Trophoblast cell (in vitro differentiated cells and primary cell): Measurements from ENCODE around the gene RPL18A.

Source experiments
- DNase-seq, 2 donors: peaks; one replicate each; pipeline ENCODE4 v3.0.0-alpha.2; 2016
- H2AFZ ChIP-seq: 2 replicates; pipeline ENCODE4 v1.6.1; 2013; ENCODE audit warnings: low read length, moderate library complexity, mild to moderate bottlenecking; ENCODE audit not compliant: insufficient read depth, poor library complexity
- H2AK5ac ChIP-seq: 2 replicates; pipeline ENCODE4 v1.6.1; 2013; ENCODE audit warnings: mild to moderate bottlenecking, low read length
- H2BK120ac ChIP-seq: 2 replicates; pipeline ENCODE4 v1.6.1; 2013; ENCODE audit warnings: low read length, mild to moderate bottlenecking, moderate library complexity; ENCODE audit not compliant: insufficient read depth, poor library complexity
- H2BK12ac ChIP-seq: 2 replicates; pipeline ENCODE4 v1.6.1; 2013; ENCODE audit warnings: mild to moderate bottlenecking, low read length, moderate library complexity
- H2BK5ac ChIP-seq: 2 replicates; pipeline ENCODE4 v1.6.1; 2013; ENCODE audit warnings: low read length, low read depth, moderate library complexity, mild to moderate bottlenecking; ENCODE audit not compliant: poor library complexity
- H3K14ac ChIP-seq: 2 replicates; pipeline ENCODE4 v1.6.1; 2013; ENCODE audit warnings: mild to moderate bottlenecking, low read length
- H3K18ac ChIP-seq: 2 replicates; pipeline ENCODE4 v1.6.1; 2013; ENCODE audit warnings: mild to moderate bottlenecking, low read length
- H3K23ac ChIP-seq: 2 replicates; pipeline ENCODE4 v1.6.1; 2013; ENCODE audit warnings: low read length
- H3K27ac ChIP-seq: 2 replicates; pipeline ENCODE4 v1.5.1; 2013; ENCODE audit warnings: low read depth, mild to moderate bottlenecking, inconsistent platforms, low read length, moderate library complexity
- H3K27me3 ChIP-seq: 2 replicates; pipeline ENCODE4 v1.6.1; 2013; ENCODE audit warnings: inconsistent platforms, mild to moderate bottlenecking, low read length, moderate library complexity; ENCODE audit not compliant: insufficient read depth
- H3K36me3 ChIP-seq, 2 experiments: 1 replicate in 1 of 2; 2 replicates in 1 of 2; pipeline ENCODE4 v1.6.1; 2013; ENCODE audit warnings: low read length in 2 of 2, mild to moderate bottlenecking in 2 of 2, moderate library complexity in 1 of 2; ENCODE audit not compliant: insufficient read depth in 2 of 2, control insufficient read depth in 1 of 2
- H3K4ac ChIP-seq: 2 replicates; pipeline ENCODE4 v1.6.1; 2013; ENCODE audit warnings: low read depth, mild to moderate bottlenecking, low read length, moderate library complexity
- H3K4me1 ChIP-seq, 2 experiments: 1 replicate in 1 of 2; 2 replicates in 1 of 2; pipeline ENCODE4 v1.6.1; 2013; ENCODE audit warnings: low read length in 2 of 2, mild to moderate bottlenecking in 2 of 2, moderate library complexity in 1 of 2; ENCODE audit not compliant: insufficient read depth in 2 of 2, control insufficient read depth in 1 of 2
- H3K4me2 ChIP-seq: 2 replicates; pipeline ENCODE4 v1.6.1; 2013; ENCODE audit warnings: inconsistent platforms, mild to moderate bottlenecking, low read length, moderate library complexity
- H3K4me3 ChIP-seq: 2 replicates; pipeline ENCODE4 v1.5.1; 2013; ENCODE audit warnings: mild to moderate bottlenecking, low read depth, low read length, inconsistent platforms
- H3K79me1 ChIP-seq: one replicate; pipeline ENCODE4 v1.6.1; 2013; ENCODE audit warnings: low read length
- H3K79me2 ChIP-seq: 2 replicates; pipeline ENCODE4 v1.6.1; 2013; ENCODE audit warnings: low read length, mild to moderate bottlenecking; ENCODE audit not compliant: control insufficient read depth, insufficient read depth, poor library complexity
- H3K9ac ChIP-seq: 2 replicates; pipeline ENCODE4 v1.6.1; 2013; ENCODE audit warnings: mild to moderate bottlenecking, low read length
- H3K9me3 ChIP-seq: 2 replicates; pipeline ENCODE4 v1.6.1; 2013; ENCODE audit warnings: low read depth, mild to moderate bottlenecking, control low read depth, inconsistent platforms, low read length; ENCODE audit not compliant: insufficient read depth
- H4K12ac ChIP-seq: 2 replicates; pipeline ENCODE4 v1.6.1; 2013; ENCODE audit warnings: low read depth, mild to moderate bottlenecking, low read length, moderate library complexity
- H4K8ac ChIP-seq: 2 replicates; pipeline ENCODE4 v1.6.1; 2013; ENCODE audit warnings: low read depth, mild to moderate bottlenecking, low read length, moderate library complexity
- H4K91ac ChIP-seq: one replicate; pipeline ENCODE4 v1.6.1; 2013; ENCODE audit warnings: low read depth, mild to moderate bottlenecking, low read length, moderate library complexity
- WGBS: extraction: QIAGEN DNeasy Blood & Tissue Kit; methylation state at CpG from one replicate; pipeline ENCODE4 v1.1.7; 2013; ENCODE audit warnings: missing lambda C conversion rate; ENCODE audit not compliant: insufficient read length, insufficient coverage; ENCODE audit errors: extremely low coverage; 5-methylcytosine and 5-hydroxymethylcytosine counted together

The RPL18A gene

GRCh38 chr19:17817668-17818363, 41.9 kb upstream of the RPL18A start:
- no peak overlapping the region for H4K91ac ChIP-seq
- H3K18ac ChIP-seq, result no peak overlapping the region
- H3K27me3 ChIP-seq, result no peaks in the 10 kb centered on the region
- H2AFZ ChIP-seq, result no peak overlapping the region
- no peak overlapping the region for H2AK5ac ChIP-seq
- no peaks in the 10 kb centered on the region for H3K4me1 ChIP-seq
- H2BK5ac ChIP-seq, result no peak overlapping the region
- no peak for DNase-seq
- H3K36me3 ChIP-seq, result no peaks in the 10 kb centered on the region
- no peak overlapping the region for H3K23ac ChIP-seq
- H2BK12ac ChIP-seq, result no peak overlapping the region
- no peak overlapping the region for H3K14ac ChIP-seq
- H4K8ac ChIP-seq, result no peak overlapping the region
- no CpG with 5 or more reads among the region's 13 CpGs for WGBS
- H3K4me2 ChIP-seq, result no peak overlapping the region
- no peak overlapping the region for H3K4me3 ChIP-seq
- H3K9me3 ChIP-seq, result peaks cover 3% of the 10 kb centered on the region
- no peak overlapping the region for H2BK120ac ChIP-seq
- no peak overlapping the region for H3K9ac ChIP-seq
- H3K79me1 ChIP-seq, result no peaks in the 10 kb centered on the region
- no peak overlapping the region for H3K27ac ChIP-seq
- H3K79me2 ChIP-seq, result no peaks in the 10 kb centered on the region
- H3K4ac ChIP-seq, result no peak overlapping the region
- no peak overlapping the region for H4K12ac ChIP-seq

GRCh38 chr19:17821190-17821589, 38.5 kb upstream of the RPL18A start, which contains the start of gene INSL3:
Gene INSL3, minus strand, starts transcription at chr19:17821519. Its CDS starts 13 bp downstream, at chr19:17821506.
- Histone ChIP-seq H4K8ac (no peak within 1 kb of the TSS), H4K12ac (no peak within 1 kb of the TSS), H3K4me1 (no peaks in the 10 kb centered on the region), H2AFZ (no peak within 1 kb of the TSS), H3K4me3 (no peak within 1 kb of the TSS), H3K23ac (no peak within 1 kb of the TSS), H3K79me1 (no peaks in the 10 kb centered on the region), H3K9ac (no peak within 1 kb of the TSS), H3K79me2 (no peaks in the 10 kb centered on the region), H3K27me3 (no peaks in the 10 kb centered on the region), H4K91ac (no peak within 1 kb of the TSS), H3K9me3 (peaks cover 3% of the 10 kb centered on the region), H3K4me2 (no peak within 1 kb of the TSS), H3K4ac (no peak within 1 kb of the TSS), H2BK12ac (no peak within 1 kb of the TSS), H2AK5ac (no peak within 1 kb of the TSS), H3K18ac (no peak within 1 kb of the TSS), H3K14ac (no peak within 1 kb of the TSS), H3K27ac (no peak within 1 kb of the TSS), H2BK120ac (no peak within 1 kb of the TSS), H3K36me3 (no peaks in the 10 kb centered on the region), H2BK5ac (no peak within 1 kb of the TSS)
- DNase-seq, result no peak
- WGBS, result no CpG with 5 or more reads among the region's 34 CpGs

GRCh38 chr19:17824339-17824738, 35.4 kb upstream of the RPL18A start:
- no peak overlapping the region for H4K91ac ChIP-seq
- no peaks in the 10 kb centered on the region for H3K79me2 ChIP-seq
- no peak overlapping the region for H3K4me3 ChIP-seq
- no peak overlapping the region for H4K12ac ChIP-seq
- no peak overlapping the region for H2AFZ ChIP-seq
- H3K9ac ChIP-seq, result no peak overlapping the region
- H3K4me2 ChIP-seq, result no peak overlapping the region
- H4K8ac ChIP-seq, result no peak overlapping the region
- no peak overlapping the region for H2BK120ac ChIP-seq
- H2BK12ac ChIP-seq, result no peak overlapping the region
- no peak overlapping the region for H3K4ac ChIP-seq
- H3K79me1 ChIP-seq, result no peaks in the 10 kb centered on the region
- no peak overlapping the region for H2AK5ac ChIP-seq
- H3K23ac ChIP-seq, result no peak overlapping the region
- no peak overlapping the region for H3K27ac ChIP-seq
- no peaks in the 10 kb centered on the region for H3K4me1 ChIP-seq
- no peaks in the 10 kb centered on the region for H3K36me3 ChIP-seq
- no peaks in the 10 kb centered on the region for H3K27me3 ChIP-seq
- no peak overlapping the region for H2BK5ac ChIP-seq
- no peak overlapping the region for H3K18ac ChIP-seq
- no peak for DNase-seq
- no CpG with 5 or more reads among the region's 8 CpGs for WGBS
- H3K14ac ChIP-seq, result no peak overlapping the region
- H3K9me3 ChIP-seq, result peaks cover 1% of the 10 kb centered on the region

GRCh38 chr19:17826508-17827056, 33.1 kb upstream of the RPL18A start:
- Histone ChIP-seq H3K4me1 (peaks cover 2 to 6% of the 10 kb centered on the region in 2 experiments), H3K27me3 (no peaks in the 10 kb centered on the region), H3K4me2 (no peak overlapping the region), H3K27ac (no peak overlapping the region), H3K14ac (no peak overlapping the region), H2BK12ac (no peak overlapping the region), H3K36me3 (no peaks in the 10 kb centered on the region), H4K8ac (no peak overlapping the region), H2BK120ac (no peak overlapping the region), H3K23ac (no peak overlapping the region), H3K9ac (no peak overlapping the region), H4K12ac (no peak overlapping the region), H3K4ac (no peak overlapping the region), H4K91ac (no peak overlapping the region), H3K79me1 (peaks cover 2% of the 10 kb centered on the region), H3K9me3 (no peaks in the 10 kb centered on the region), H3K18ac (no peak overlapping the region), H2AFZ (no peak overlapping the region), H3K79me2 (no peaks in the 10 kb centered on the region), H2BK5ac (no peak overlapping the region), H3K4me3 (no peak overlapping the region), H2AK5ac (no peak overlapping the region)
- DNase-seq, result peak in 1 of 2 donors; percentile 20
- WGBS, result no CpG with 5 or more reads among the region's 13 CpGs
